MCF 10A (cell line): ENCODE data around the gene ARHGEF4. TPM values are rescaled to one million over a fixed set of nuclear protein-coding genes. Genes with fewer than 3 reads are reported as not detected.

ENCODE experiments used
- BruUV-seq: library from RNA; stranded (reverse); fragments of 400-500 nt; replicated peaks from 2 replicates; lab custom pipeline; 2021; lab: Mats Ljungman, UMichigan
- CTCF ChIA-PET: fragments of 300-600 bp; sonication (Branson Sonifier 250); formaldehyde crosslinking; extraction: SDS; loops from one replicate; lab custom pipeline; 2021; ENCODE audit warnings: antibody characterized with exemption, inconsistent platforms; lab: Yijun Ruan, JAX
- POLR2A ChIA-PET: fragments of 300-600, 350-650 bp; sonication (Branson Sonifier 250); formaldehyde crosslinking; extraction: SDS; loops from one replicate; lab custom pipeline; 2020; ENCODE audit warnings: antibody characterized with exemption, inconsistent platforms; lab: Yijun Ruan, JAX
- DNase-seq: peaks from one replicate; pipeline ENCODE4 v3.0.0-alpha.2; 2018; ENCODE audit not compliant: unreplicated experiment
- H3K27ac Mint-ChIP-seq: one replicate; pipeline ENCODE4 v1.8.0; 2022; ENCODE audit warnings: mild to moderate bottlenecking, low read depth, mixed read lengths; ENCODE audit not compliant: unreplicated experiment
- H3K27me3 Mint-ChIP-seq: one replicate; pipeline ENCODE4 v1.8.0; 2022; ENCODE audit warnings: mixed read lengths; ENCODE audit not compliant: insufficient read depth, unreplicated experiment
- H3K36me3 Mint-ChIP-seq: one replicate; pipeline ENCODE4 v1.8.0; 2022; ENCODE audit warnings: mild to moderate bottlenecking, moderate library complexity, mixed read lengths; ENCODE audit not compliant: insufficient read depth, unreplicated experiment
- H3K4me1 Mint-ChIP-seq: one replicate; pipeline ENCODE4 v1.8.0; 2022; ENCODE audit warnings: mixed read lengths; ENCODE audit not compliant: insufficient read depth, unreplicated experiment
- H3K4me3 Mint-ChIP-seq: one replicate; pipeline ENCODE4 v1.8.0; 2022; ENCODE audit warnings: mild to moderate bottlenecking, moderate library complexity, mixed read lengths; ENCODE audit not compliant: unreplicated experiment
- H3K9me3 Mint-ChIP-seq: one replicate; pipeline ENCODE4 v1.8.0; 2022; ENCODE audit warnings: mixed read lengths; ENCODE audit not compliant: unreplicated experiment
- intact Hi-C: fragments of 100-400 bp; cut with micrococcal nuclease; formaldehyde crosslinking; loops from 2 replicates; pipeline ENCODE4 v1.14.1; 2022
- total RNA-seq: library from RNA; stranded (reverse); gene quantifications from 2 replicates; pipeline ENCODE4 v1.2.3, GENCODE V29; 2022
- TF ChIP-seq, protein P1 (sequence below): fragments of 200-600 bp; IDR thresholded peaks from one replicate; pipeline ENCODE4 v1.8.0; 2022; ENCODE audit warnings: antibody characterized with exemption, mild to moderate bottlenecking; ENCODE audit not compliant: unreplicated experiment

The ARHGEF4 gene
- total RNA-seq, 1 experiment from 2014 or later, result 52.0 TPM

- no peak for DNase-seq
- Mint-ChIP-seq H3K4me3 (no peak overlapping the region), H3K27me3 (no peaks in the 10 kb centered on the region), H3K4me1 (peaks cover 43% of the 10 kb centered on the region), H3K36me3 (peaks cover 7% of the 10 kb centered on the region), H3K9me3 (no peaks in the 10 kb centered on the region), H3K27ac (peak overlapping the region; percentile 71)
- ChIA-PET CTCF (interaction anchor here (1.0 kb wide), 2 partner anchors 87 to 95 kb away, joined by 4 to 5 read pairs; no protein-coding TSS in a partner anchor), POLR2A (interaction anchor here (0.6 to 3.6 kb wide), 5 partner anchors 12 to 226 kb away, joined by 3 to 41 read pairs (median 6); partner anchors contain the start of genes FAM168B and PLEKHB2)
- intact Hi-C loops, result loop anchor here (5.0 to 10.0 kb wide), 2 partner anchors 91 to 143 kb away; no protein-coding TSS in a partner anchor
- BruUV-seq, result no TSS peak
- TF ChIP-seq, protein P1, sequence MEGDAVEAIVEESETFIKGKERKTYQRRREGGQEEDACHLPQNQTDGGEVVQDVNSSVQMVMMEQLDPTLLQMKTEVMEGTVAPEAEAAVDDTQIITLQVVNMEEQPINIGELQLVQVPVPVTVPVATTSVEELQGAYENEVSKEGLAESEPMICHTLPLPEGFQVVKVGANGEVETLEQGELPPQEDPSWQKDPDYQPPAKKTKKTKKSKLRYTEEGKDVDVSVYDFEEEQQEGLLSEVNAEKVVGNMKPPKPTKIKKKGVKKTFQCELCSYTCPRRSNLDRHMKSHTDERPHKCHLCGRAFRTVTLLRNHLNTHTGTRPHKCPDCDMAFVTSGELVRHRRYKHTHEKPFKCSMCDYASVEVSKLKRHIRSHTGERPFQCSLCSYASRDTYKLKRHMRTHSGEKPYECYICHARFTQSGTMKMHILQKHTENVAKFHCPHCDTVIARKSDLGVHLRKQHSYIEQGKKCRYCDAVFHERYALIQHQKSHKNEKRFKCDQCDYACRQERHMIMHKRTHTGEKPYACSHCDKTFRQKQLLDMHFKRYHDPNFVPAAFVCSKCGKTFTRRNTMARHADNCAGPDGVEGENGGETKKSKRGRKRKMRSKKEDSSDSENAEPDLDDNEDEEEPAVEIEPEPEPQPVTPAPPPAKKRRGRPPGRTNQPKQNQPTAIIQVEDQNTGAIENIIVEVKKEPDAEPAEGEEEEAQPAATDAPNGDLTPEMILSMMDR, result no peak
Observed at GRCh38 chr2:131015764-131016163, 179.1 kb downstream of the ARHGEF4 start.

- no TSS peak for BruUV-seq
- peaks cover 35% of the 10 kb centered on the region for H3K4me1 Mint-ChIP-seq
- H3K9me3 Mint-ChIP-seq, result peaks cover 5% of the 10 kb centered on the region
- POLR2A ChIA-PET, result interaction anchor here (0.6 to 3.6 kb wide), 31 partner anchors 9 to 674 kb away, joined by 3 to 41 read pairs (median 5); partner anchors contain the start of genes FAM168B, IMP4 and PLEKHB2
- peaks cover 7% of the 10 kb centered on the region for H3K36me3 Mint-ChIP-seq
- CTCF ChIA-PET, result interaction anchor here (0.6 to 2.5 kb wide), 20 partner anchors 8 to 221 kb away, joined by 3 to 17 read pairs (median 3); no protein-coding TSS in a partner anchor
- intact Hi-C loops, result loop anchor here (1.0 to 10.0 kb wide), 3 partner anchors 92 to 220 kb away; no protein-coding TSS in a partner anchor
- H3K4me3 Mint-ChIP-seq, result peak overlapping the region; percentile 71
- TF ChIP-seq, protein P1, result no peak
- peak; percentile 99 for DNase-seq
- H3K27ac Mint-ChIP-seq, result peak overlapping the region; percentile 97
- no peaks in the 10 kb centered on the region for H3K27me3 Mint-ChIP-seq
Observed at GRCh38 chr2:131016826-131017741, 180.4 kb downstream of the ARHGEF4 start.

- Mint-ChIP-seq H3K36me3 (no peaks in the 10 kb centered on the region), H3K4me3 (no peak overlapping the region), H3K27me3 (no peaks in the 10 kb centered on the region), H3K4me1 (peaks cover 13% of the 10 kb centered on the region), H3K27ac (no peak overlapping the region), H3K9me3 (peaks cover 5% of the 10 kb centered on the region)
- BruUV-seq, result no TSS peak
- intact Hi-C loops, result no loop called here
- no peak for DNase-seq
- POLR2A ChIA-PET, result interaction anchor here (1.2 kb wide), 1 partner anchor 70 kb away, joined by 3 read pairs; no protein-coding TSS in a partner anchor
- TF ChIP-seq, protein P1, result no peak
- CTCF ChIA-PET, result interaction anchor here (0.6 kb wide), 2 partner anchors 33 to 210 kb away, joined by 3 to 4 read pairs; no protein-coding TSS in a partner anchor
Observed at GRCh38 chr2:131022731-131023130, 186.0 kb downstream of the ARHGEF4 start.

GRCh38 chr2:131023758-131024157 is 187.0 kb downstream of the ARHGEF4 start:
- DNase-seq, result no peak
- intact Hi-C loops, result no loop called here
- POLR2A ChIA-PET, result interaction anchor here (0.6 to 1.2 kb wide), 3 partner anchors 69 to 94 kb away, joined by 3 read pairs; no protein-coding TSS in a partner anchor

More at GRCh38 chr2:131023758-131024157, 187.0 kb downstream of the ARHGEF4 start:
- TF ChIP-seq, protein P1, result no peak
- BruUV-seq, result no TSS peak
- H3K4me1 Mint-ChIP-seq, result peaks cover 6% of the 10 kb centered on the region
- H3K27ac Mint-ChIP-seq, result no peak overlapping the region
- no peak overlapping the region for H3K4me3 Mint-ChIP-seq
- H3K9me3 Mint-ChIP-seq, result peaks cover 5% of the 10 kb centered on the region
- no peaks in the 10 kb centered on the region for H3K36me3 Mint-ChIP-seq
- no peaks in the 10 kb centered on the region for H3K27me3 Mint-ChIP-seq
- CTCF ChIA-PET, result interaction anchor here (0.8 kb wide), 1 partner anchor 226 kb away, joined by 3 read pairs; no protein-coding TSS in a partner anchor
